ENCODE data around the gene RUVBL1.

RUVBL1 gene

GRCh38 chr3:128123538-128124368 lies at the start of gene RUVBL1:
TSS of gene RUVBL1 (minus strand) at chr3:128123812. CDS start at chr3:128123724, 88 bp downstream.
- H2AFZ ChIP-seq (ENCODE audit: low read depth, low read length) = peak within 1 kb of the TSS; percentile 88
- peaks cover 50% of the 10 kb centered on the region for H3K79me2 ChIP-seq (ENCODE audit: low read length)
- peaks cover 14% of the 10 kb centered on the region for H3K4me1 ChIP-seq (ENCODE audit: low read length)
- H3K9me3 ChIP-seq (ENCODE audit: insufficient read depth, low read length) = no peaks in the 10 kb centered on the region
- H3K9ac ChIP-seq (ENCODE audit: low read length) = peak within 1 kb of the TSS; percentile 87
- peak within 1 kb of the TSS; percentile 96 for H3K4me2 ChIP-seq (ENCODE audit: low read length)
- no peak for TF ChIP-seq CTCF (IDR thresholded peaks at IDR 0.05; ENCODE audit: low read depth, low read length)
- TF ChIP-seq EZH2phosphoT487 (IDR thresholded peaks at IDR 0.05; ENCODE audit: low read depth) = no peak
- no peaks in the 10 kb centered on the region for H4K20me1 ChIP-seq (ENCODE audit: insufficient read depth, low read length)
- H3K4me3 ChIP-seq (ENCODE audit: low read length) = peak within 1 kb of the TSS; percentile 94
- no peaks in the 10 kb centered on the region for H3K27me3 ChIP-seq (ENCODE audit: low read depth, low read length)
- H3K36me3 ChIP-seq (replicated peaks; ENCODE audit: low read depth, low read length) = peaks cover 14% of the 10 kb centered on the region
- H3K27ac ChIP-seq (ENCODE audit: low read length) = peak within 1 kb of the TSS; percentile 57

- no peak for TF ChIP-seq CTCF (IDR thresholded peaks at IDR 0.05; ENCODE audit: low read depth, low read length)
- TF ChIP-seq EZH2phosphoT487 (IDR thresholded peaks at IDR 0.05; ENCODE audit: low read depth) = no peak
- Histone ChIP-seq H3K27ac (ENCODE audit: low read length) (no peak overlapping the region), H3K27me3 (ENCODE audit: low read depth, low read length) (no peaks in the 10 kb centered on the region), H3K79me2 (ENCODE audit: low read length) (peaks cover 35% of the 10 kb centered on the region), H3K36me3 (replicated peaks; ENCODE audit: low read depth, low read length) (no peaks in the 10 kb centered on the region), H3K9me3 (ENCODE audit: insufficient read depth, low read length) (no peaks in the 10 kb centered on the region), H3K4me2 (ENCODE audit: low read length) (no peak overlapping the region), H3K4me1 (ENCODE audit: low read length) (no peaks in the 10 kb centered on the region), H4K20me1 (ENCODE audit: insufficient read depth, low read length) (peaks cover 5% of the 10 kb centered on the region; the same call in 1 of the 2 replicates), H3K9ac (ENCODE audit: low read length) (no peak overlapping the region), H3K4me3 (ENCODE audit: low read length) (no peak overlapping the region), H2AFZ (ENCODE audit: low read depth, low read length) (no peak overlapping the region)
Measured at GRCh38 chr3:128173200-128173599, 49.6 kb upstream of the RUVBL1 start.

- Histone ChIP-seq H4K20me1 (ENCODE audit: insufficient read depth, low read length) (peaks cover 5% of the 10 kb centered on the region; the same call in 1 of the 2 replicates), H3K27me3 (ENCODE audit: low read depth, low read length) (no peaks in the 10 kb centered on the region), H3K27ac (ENCODE audit: low read length) (no peak overlapping the region), H3K4me1 (ENCODE audit: low read length) (no peaks in the 10 kb centered on the region), H3K9me3 (ENCODE audit: insufficient read depth, low read length) (no peaks in the 10 kb centered on the region), H2AFZ (ENCODE audit: low read depth, low read length) (no peak overlapping the region), H3K4me3 (ENCODE audit: low read length) (no peak overlapping the region), H3K79me2 (ENCODE audit: low read length) (peaks cover 34% of the 10 kb centered on the region), H3K4me2 (ENCODE audit: low read length) (no peak overlapping the region), H3K9ac (ENCODE audit: low read length) (no peak overlapping the region), H3K36me3 (replicated peaks; ENCODE audit: low read depth, low read length) (no peaks in the 10 kb centered on the region)
- no peak for TF ChIP-seq EZH2phosphoT487 (IDR thresholded peaks at IDR 0.05; ENCODE audit: low read depth)
- no peak for TF ChIP-seq CTCF (IDR thresholded peaks at IDR 0.05; ENCODE audit: low read depth, low read length)
Measured at GRCh38 chr3:128170866-128171516, 47.4 kb upstream of the RUVBL1 start.

GRCh38 chr3:128168836-128169235 lies 45.2 kb upstream of the RUVBL1 start:
- H4K20me1 ChIP-seq (ENCODE audit: insufficient read depth, low read length) = no peaks in the 10 kb centered on the region; the same call in 1 of the 2 replicates
- H3K9ac ChIP-seq (ENCODE audit: low read length) = no peak overlapping the region
- H3K4me2 ChIP-seq (ENCODE audit: low read length) = no peak overlapping the region
- no peaks in the 10 kb centered on the region for H3K36me3 ChIP-seq (replicated peaks; ENCODE audit: low read depth, low read length)
- H3K27me3 ChIP-seq (ENCODE audit: low read depth, low read length) = no peaks in the 10 kb centered on the region
- H3K9me3 ChIP-seq (ENCODE audit: insufficient read depth, low read length) = no peaks in the 10 kb centered on the region
- peaks cover 34% of the 10 kb centered on the region for H3K79me2 ChIP-seq (ENCODE audit: low read length)
- TF ChIP-seq CTCF (IDR thresholded peaks at IDR 0.05; ENCODE audit: low read depth, low read length) = no peak
- TF ChIP-seq EZH2phosphoT487 (IDR thresholded peaks at IDR 0.05; ENCODE audit: low read depth) = no peak
- H3K27ac ChIP-seq (ENCODE audit: low read length) = no peak overlapping the region
- H3K4me3 ChIP-seq (ENCODE audit: low read length) = no peak overlapping the region
- H2AFZ ChIP-seq (ENCODE audit: low read depth, low read length) = no peak overlapping the region
- H3K4me1 ChIP-seq (ENCODE audit: low read length) = no peaks in the 10 kb centered on the region
